Thyroid gland (tissue), 4 donors: ENCODE measurements around the gene CACHD1.

Source experiments
- CTCF ChIP-seq, 6 experiments: fragments of 200-600 bp in 3 of 6; fragments of 450-650 bp in 3 of 6; sonication (generic) in 3 of 6; IDR thresholded peaks; one replicate each; pipeline ENCODE4 v1.5.1; 2016 to 2019; ENCODE audit warnings: antibody characterized with exemption in 6 of 6, mild to moderate bottlenecking in 2 of 6, inconsistent platforms in 1 of 6, moderate library complexity in 1 of 6
- POLR2A ChIP-seq, 2 donors: fragments of 450-650 bp; IDR thresholded peaks; one replicate each; pipeline ENCODE4 v1.6.1; 2017; ENCODE audit warnings: antibody characterized with exemption in 2 of 2, mild to moderate bottlenecking in 2 of 2, moderate library complexity in 1 of 2

GRCh38 chr1:64653466-64653865 is 183.5 kb downstream of the CACHD1 start:
- TF ChIP-seq POLR2A (IDR thresholded peaks at IDR 0.05) (no peak), CTCF (IDR thresholded peaks at IDR 0.05) (no peak)
